HG03469 (cell line): ENCODE results near the gene RNF149.
"Not testable (repeated sequence)": the region's sequence is repeated elsewhere in the genome, so short reads cannot be mapped to it uniquely, and the experiment has no call there.

Source experiments
- ATAC-seq: cut with Tn5 transposase; IDR thresholded peaks from one replicate; pipeline ENCODE4 v1.9.1; 2021; ENCODE audit warnings: mild to moderate bottlenecking, moderate library complexity, moderate number of reproducible peaks; ENCODE audit not compliant: unreplicated experiment

Gene RNF149

DNA sequence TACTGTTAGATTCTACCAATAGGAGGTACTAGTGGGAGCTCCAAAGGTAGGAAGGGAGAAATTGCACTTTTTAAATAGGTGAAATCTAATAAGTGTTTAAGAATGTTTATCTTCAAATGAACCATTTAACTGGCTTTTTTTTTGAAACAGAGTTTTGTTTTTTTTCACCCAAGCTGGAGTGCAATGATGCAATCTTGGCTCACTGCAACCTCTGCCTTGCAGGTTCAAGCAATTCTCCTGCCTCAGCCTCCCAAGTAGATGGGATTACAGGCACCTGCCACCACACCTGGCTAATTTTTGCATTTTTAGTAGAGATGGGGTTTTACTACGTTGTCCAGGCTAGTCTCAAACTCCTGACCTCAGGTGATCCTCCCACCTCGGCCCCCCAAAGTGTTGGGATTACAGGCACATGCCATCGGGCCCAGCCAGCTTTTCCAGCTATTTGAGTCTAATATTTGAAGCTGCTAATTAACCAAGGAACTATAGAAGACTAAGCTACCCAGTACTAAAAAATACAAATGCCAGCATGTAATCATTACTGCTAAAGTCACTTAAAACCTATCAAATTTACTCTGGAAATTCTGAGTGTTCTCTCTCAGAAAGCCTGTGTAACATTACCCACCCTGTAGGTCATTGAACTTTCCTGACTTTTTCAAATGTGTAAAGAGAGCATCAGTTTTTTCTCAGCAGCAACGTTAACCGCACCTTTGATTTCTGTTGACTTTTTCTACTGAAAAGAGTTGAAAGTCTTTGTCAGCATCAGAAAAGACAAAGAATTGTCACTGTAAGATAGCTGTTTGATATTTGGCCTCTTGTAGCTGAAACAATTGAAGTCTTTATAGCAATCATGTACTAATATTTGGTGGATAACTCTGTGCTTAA lies 24.6 kb upstream of the RNF149 start:
- ATAC-seq, result no peak

DNA sequence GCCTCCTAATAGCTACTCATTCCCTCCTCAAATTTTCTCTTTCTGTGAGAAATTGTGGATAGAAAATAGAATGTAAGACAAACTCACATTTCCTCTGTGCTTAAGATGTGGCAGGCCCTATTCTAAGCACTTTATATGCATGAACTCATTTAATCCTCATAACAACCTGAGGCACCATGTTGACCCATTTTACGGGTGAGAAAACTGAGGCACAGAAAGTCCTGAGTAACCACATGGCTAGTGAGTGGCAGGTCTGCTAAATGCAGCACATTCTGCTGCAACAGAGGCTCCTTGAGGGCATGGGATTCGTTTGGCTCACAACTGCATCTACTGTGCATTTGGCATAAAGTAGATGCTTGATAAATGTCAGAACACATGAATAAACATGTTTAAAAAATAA lies 22.7 kb upstream of the RNF149 start:
- no peak for ATAC-seq

DNA sequence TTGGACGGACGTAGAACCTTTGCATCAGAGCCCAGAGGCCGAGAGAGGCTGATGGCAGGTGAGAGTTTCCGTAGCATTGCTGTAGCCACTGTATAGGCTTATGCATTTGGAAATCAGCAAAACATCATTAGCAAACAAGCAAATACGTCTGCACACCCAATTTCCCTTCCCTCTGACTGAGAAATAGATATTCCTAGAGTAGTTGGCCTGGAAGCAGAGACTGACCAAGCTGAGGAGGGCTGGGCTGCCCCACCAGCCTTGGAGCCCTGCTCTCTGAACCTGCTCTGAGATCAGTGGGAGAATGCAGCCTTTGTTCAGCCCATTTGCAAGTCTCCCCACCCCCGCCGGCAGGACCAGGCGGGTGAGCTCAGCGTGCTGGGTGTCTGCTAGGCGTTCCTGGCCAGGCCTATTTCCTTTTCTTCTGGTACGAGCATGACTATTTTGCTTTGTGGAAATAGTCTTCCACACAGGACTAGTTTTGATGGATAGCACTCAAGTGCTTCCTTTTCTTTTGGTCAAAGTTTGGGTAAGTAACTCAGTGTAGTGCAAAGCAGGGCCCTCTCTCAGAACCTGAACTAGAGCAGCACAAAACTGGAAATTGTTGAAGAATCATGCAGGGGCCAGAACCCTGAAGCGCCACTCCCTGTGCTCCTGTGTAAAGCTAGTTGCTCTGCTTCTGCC lies 21.9 kb upstream of the RNF149 start:
- ATAC-seq, result no peak

DNA sequence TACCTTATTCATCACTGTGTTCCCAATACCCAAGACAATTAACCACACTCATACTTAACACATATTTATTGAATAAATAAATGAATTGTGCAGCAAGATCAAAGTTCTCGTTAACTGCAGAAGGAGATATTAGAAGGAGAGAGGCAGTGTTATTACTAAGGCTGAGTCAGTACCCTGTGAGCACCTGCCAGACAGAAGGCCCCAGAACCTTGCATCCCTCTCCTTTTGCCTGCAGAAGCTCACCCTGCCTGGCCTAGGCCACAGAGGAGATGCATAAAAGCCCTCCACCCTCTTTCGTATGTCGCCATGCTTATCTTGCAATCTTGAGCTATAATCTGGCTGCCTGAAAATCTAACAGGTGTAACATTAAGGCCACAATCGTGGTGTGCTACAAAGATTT lies 20.5 kb upstream of the RNF149 start:
- no peak for ATAC-seq

DNA sequence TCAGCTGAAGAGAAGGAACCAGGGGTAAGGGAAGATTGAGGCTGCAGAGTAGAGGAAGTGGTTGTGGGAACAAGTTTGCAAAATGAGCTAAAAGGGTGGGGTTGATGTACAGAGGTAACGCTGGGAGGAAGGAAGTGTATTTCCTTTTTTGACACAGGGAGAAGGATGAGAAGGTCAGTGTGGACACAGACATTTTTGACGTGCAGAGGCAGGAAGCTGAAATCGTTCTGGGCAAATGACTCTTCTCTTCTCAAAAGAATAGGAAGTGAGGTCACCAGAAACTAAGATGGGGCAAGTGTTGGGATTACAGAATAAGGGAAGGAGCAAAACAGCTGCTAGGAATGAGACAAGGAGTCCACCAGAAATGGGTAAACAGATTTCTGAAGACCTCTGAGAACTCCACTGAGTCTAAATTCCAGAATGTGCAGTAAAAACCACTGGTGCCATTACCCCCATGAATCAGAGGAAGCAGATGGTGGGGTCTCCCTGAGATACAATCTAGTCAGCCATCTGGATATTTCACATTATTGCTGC lies 20.0 kb upstream of the RNF149 start:
- peak; percentile 30 for ATAC-seq

DNA sequence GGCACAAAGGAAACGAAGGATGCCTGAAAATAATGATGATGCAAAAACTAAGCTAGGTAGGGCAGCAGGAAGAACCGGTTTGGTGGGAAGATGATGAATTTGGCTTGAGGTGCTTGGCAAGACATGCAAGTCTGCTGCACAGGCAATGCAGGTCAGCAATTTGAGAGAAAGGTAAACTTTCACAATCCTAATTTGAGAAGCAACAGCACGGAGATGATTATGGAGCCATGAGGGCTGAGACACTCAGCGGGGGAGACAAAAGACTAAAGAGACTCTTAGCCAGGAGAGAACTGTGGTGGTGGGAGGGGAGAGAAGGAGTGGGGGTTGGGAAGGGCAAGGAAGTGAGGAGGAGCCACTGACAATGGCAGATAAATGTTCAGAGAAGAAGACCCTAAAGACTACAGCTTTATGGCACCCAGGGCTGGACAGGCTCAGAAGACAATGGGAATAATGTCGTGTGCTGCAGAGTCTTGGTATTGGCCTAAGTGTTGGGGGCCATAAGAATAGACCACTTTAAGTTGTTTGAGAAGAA lies 19.4 kb upstream of the RNF149 start:
- no peak for ATAC-seq

DNA sequence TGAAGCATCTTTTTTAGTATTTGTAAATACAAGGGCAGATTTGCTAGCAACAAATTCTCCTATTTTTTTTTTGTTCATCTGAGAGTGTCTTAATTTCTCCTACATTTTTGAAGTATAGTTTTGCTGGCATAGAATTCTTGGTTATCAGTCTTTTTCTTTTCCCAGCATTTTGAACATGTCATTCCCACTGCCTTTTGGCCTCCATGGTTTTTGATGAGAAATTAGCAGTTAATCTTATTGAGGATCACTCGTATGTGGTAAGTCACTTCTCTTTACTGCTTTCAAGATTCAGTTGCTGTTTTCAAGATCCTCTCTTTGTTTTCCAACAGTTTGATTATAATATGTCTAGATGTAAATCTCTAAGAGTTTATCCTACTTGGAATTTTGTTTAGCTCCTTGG lies 16.9 kb upstream of the RNF149 start:
- no peak for ATAC-seq

DNA sequence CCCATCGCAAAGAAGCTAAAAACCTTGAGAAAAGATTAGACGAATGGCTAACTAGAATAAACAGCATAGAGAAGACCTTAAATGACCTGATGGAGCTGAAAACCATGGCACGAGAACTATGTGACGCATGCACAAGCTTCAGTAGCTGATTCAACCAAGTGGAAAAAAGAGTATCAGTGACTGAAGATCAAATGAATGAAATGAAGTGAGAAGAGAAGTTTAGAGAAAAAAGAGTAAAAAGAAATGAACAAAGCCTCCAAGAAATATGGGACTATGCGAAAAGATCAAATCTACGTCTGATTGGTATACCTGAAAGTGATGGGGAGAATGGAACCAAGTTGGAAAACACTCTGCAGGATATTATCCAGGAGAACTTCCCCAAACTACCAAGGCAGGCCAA lies 8.1 kb upstream of the RNF149 start:
- ATAC-seq, result not testable (repeated sequence)

DNA sequence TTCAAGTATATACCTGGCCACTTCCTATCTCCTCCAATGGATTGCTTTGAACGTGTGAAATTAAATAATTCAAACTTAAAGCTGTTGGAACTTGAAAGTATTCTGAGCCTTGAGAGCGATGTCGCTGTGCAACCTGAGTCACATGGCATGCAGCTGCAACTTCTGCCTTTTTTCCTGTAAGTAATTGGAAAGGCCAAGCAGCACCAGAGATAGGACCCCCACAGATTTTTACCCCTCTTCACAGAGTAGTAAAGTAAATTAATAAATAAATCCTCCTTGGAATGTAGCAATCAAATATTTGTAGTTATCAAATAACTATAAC lies 3.2 kb upstream of the RNF149 start:
- ATAC-seq, result no peak

DNA sequence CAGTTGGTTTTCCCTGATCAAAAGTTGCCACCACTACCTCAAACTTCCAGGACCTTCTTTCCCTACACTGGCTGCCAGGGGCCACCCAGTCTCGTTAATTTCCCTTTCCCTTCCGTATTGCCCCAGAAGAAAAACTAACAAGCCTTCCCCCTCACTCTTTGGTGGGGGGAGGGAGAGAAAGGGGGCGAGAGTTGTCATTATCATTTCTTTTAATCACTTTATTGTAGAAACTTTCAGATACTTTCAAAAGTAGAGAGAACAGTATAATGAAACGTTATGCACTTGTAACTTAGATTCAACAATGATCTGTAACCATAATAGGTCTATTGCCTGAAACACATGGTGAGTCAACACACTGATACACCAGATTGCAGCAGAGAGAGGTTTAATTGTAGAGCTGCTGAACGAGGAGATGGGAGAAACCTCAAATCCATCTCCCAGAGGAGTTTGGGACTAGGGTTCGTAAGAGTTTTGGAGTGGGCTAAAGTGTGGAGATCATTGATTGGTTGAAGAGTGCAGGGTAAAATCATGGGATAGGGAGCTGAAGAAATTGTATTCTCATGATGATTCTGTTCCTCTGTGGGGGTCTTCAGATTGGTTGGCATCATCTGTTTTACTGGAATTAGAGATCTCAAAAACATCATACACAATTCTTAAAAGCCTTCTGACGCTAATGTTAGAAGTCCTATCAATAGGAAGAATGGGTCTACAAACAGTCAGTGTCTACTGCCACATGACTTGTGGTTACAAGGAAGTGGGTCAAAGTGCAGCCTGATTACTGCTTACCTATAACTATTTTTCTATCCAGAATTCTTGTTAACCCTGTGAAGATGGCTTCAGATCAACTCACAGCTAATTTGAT lies 2.6 kb upstream of the RNF149 start:
- ATAC-seq, result no peak

DNA sequence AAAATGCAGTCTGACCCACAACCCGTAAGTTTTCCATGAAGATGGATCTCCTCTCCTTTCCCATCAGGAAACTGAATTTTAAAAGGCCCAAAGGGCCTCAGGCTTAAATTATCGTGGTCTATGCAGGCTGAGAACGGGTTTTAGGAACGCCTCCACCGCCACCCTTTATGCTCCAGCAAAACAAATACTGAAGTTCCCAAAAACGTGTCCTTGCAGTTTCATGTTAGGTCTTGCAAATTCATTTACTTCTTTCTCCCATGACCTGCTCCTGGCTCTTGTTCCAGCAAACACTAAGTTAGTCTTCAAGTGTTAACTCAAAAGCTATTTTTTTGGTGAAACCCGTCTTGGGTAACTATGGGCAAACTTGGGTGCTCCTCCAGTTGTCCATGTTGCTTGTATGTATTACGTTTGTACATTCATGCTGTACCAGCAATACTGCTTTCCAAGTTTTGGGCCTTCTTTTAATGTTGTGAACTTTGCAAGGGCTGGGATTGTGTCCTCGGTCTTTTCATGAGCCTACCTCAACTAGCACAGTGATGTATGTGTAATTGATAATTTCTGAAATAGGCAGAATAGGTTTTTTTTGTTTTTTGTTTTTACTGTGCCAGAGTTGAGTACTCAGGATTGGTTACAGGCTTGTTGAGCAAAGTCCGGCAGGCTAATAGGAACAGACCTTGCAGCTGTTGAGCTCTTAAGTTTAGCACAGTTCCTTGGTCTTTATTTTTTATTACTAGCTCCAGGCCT lies 1.8 kb upstream of the RNF149 start:
- no peak for ATAC-seq

DNA sequence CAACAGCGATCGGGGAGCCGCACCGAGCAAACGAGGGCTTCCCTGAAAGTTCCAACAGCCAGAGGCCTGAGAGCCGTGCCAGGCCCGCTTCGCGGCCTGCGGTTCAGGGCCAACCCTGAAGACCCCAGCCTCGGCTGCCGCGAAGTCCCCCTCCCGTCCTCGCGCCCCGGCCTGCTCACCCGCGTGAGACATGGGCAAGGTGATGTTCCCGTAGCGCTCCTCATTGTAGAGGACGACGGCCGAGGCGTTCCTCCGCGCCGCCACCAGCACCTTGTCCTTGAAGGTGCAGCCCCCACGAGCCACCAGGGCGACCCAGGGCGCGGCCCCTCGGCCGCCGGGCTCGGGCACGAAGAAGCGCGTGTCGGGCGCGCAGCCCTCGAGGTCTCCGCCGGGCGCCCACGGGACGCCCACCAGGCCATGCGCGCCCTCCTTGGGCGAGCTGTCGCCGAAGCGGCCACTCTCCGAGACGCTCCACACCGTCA lies 510 bp downstream of the RNF149 start:
- peak; percentile 3 for ATAC-seq

DNA sequence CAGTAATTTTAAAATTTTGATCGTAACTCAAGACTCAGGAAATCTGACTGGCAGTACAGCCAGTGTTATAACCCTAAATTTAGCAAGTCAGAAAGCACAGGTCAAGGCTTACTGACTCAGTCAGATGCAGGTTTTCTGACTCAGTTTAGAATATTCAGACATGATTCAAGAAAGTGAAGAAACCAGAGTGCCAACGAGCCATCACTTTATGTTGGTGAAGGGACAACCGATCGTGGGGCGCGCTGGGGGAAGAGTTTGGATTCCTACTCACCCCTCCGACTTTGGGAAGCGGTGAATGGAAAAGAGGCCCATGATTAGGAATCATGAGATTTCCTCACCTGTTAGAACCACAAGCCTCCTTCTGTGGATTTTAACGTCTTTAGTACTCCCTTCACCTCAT lies 998 bp downstream of the RNF149 start:
- ATAC-seq, result no peak

DNA sequence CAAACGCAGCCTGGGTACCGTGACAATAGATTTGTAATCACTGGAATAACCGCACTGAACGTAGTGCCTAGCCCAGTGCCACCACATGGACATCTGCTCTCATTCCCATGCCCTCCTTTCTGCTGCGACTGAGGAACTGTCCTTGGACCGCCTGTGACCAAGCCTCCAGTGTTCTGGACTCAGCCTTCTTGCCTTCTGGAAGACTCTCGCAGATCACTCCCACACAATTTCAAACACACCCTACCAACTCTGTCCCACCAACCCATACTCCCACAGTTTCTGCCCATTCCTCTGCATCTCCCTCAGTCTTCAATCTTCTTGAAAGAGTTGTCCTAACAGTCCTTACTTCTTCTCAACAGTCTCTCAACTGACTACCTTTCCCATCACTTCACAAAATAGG lies 2.1 kb downstream of the RNF149 start:
- ATAC-seq, result no peak

DNA sequence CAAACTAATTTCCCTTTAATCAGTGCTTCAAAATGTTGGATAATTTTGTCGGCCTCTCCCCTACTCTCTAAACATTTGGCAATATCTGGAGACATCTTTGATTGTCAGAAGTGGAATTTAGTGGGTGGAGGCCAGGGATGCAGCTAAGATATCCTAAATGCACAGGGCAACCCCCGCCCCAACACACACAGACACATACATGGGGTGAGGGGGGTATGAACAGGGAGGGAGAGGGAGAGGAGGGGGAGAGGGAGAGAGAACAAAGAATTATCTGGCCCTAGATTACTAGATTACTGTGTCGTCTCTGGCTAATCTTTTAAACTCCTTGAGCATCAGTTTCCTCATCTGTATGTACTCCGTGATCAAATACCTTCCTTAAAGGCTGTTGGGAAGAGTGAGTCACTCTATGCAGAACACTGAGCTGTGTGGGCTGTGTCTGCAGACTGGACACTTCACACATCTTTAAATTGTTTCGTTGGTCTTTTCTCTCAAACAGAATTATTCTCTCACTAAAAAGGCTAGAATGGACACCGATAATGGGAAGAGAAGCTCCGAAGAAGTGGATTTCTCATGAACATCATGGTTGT lies 2.9 kb downstream of the RNF149 start:
- ATAC-seq, result no peak

DNA sequence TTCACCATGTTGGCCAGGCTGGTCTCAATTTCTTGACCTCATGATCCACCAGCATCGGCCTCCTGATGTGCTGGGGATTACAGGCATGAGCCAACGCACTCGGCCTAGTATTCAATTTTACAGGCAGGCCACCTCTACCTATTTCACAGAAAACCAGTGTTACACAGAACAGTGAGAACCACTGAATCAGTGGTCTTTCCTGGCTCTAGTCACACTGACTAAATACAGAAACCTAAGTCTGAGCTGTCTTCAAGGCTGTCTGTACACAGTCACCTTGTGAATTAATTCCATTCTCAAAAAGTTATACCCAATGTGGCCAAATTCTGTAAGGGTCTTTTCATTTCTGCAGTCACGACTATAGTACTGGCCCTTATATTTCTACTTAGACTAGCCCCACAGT lies 3.5 kb downstream of the RNF149 start:
- ATAC-seq, result no peak

DNA sequence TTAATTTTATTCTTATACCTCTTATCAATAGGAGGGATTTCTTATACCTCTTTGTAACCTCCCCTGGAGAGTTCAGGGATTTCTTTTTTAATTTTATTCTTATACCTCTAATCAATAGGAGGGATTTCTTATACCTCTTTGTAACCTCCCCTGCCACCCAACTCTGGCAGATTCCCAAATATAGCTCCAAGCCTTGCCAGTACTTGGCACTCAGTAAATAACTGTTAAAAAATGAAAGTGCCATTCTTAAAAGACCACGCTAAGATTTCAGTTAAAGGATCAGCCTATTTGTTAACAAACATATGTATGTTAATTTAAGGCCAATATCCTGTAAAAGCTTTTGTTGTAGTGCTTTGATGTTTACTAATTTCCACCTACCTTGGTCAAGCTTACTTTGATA lies 4.8 kb downstream of the RNF149 start:
- ATAC-seq, result no peak

DNA sequence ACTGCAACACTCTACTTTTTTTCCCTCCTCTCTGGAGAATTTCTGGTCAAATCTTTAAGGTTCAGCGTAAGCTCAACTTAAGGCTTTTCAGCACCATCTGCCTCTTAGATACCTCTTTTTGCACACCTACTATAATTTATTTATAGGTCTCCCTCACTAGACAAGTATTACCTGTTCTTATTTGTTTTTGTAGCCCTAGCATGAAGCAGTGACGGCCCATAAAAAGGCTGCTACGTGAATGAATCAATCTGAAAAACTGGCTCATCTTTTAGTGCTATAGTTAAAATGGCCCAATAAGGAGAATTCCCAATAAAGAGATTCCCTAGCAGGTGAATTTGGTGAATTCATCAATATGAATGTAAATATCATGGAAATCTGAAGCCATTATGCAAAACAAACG lies 6.5 kb downstream of the RNF149 start:
- ATAC-seq, result no peak

DNA sequence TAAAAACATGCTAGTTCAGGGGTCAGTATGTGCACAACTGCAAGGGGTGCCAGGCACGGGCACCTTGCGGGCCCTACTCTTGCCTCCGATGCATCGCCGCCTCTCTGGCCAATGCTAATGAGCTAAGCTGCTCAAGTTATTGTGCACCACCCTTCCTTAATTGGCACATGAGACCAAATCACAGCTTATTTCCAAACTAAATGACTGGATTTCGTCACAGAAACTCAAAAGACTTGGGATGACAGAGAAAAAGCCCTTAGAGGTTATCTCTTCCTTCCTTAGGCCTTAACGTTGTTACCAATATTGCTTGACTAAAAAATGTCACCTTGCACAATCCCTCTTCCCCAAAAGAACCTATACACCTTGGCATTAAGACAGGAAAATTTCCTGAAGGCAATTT lies 7.7 kb downstream of the RNF149 start:
- ATAC-seq, result no peak

DNA sequence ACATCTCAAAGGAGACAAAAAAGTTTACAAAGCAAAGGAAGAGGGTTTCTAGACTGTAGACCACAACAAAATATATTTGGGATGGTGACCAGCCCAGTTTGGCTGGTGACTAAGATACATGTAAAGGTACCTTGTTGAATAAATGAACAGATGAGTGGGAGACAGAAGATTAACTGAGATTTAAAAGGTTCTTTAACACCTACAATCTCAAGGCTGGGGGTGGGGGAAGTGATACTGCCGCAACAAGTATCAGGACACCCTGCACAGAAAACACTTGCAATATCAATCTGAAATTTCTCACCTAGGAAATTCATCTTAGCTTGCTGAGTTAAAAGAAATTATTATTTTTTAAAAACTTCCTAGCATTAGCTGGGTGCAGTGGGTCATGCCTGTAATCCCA lies 8.3 kb downstream of the RNF149 start:
- ATAC-seq, result no peak
